HG03469 (cell line): ENCODE data around the gene ZNF23.

Experiments used
- ATAC-seq: cut with Tn5 transposase; IDR thresholded peaks from one replicate; pipeline ENCODE4 v1.9.1; 2021; ENCODE audit warnings: mild to moderate bottlenecking, moderate library complexity, moderate number of reproducible peaks; ENCODE audit not compliant: unreplicated experiment

Gene ZNF23

GRCh38 chr16:71472931-71473330 lies 10.9 kb upstream of the ZNF23 start:
- no peak for ATAC-seq

GRCh38 chr16:71472051-71472450 lies 10.0 kb upstream of the ZNF23 start:
- no peak for ATAC-seq

GRCh38 chr16:71467810-71468209 lies 5.8 kb upstream of the ZNF23 start:
- no peak for ATAC-seq

- no peak for ATAC-seq
Observed at GRCh38 chr16:71464231-71464630, 2.2 kb upstream of the ZNF23 start.

- ATAC-seq, result no peak
Observed at GRCh38 chr16:71460941-71461340, 1.1 kb downstream of the ZNF23 start.

GRCh38 chr16:71460236-71460635 lies 1.8 kb downstream of the ZNF23 start:
- ATAC-seq, result no peak

- no peak for ATAC-seq
Observed at GRCh38 chr16:71459510-71459909, 2.5 kb downstream of the ZNF23 start.

- no peak for ATAC-seq
Observed at GRCh38 chr16:71456801-71457200, 5.2 kb downstream of the ZNF23 start.

GRCh38 chr16:71453036-71453435 lies 9.0 kb downstream of the ZNF23 start:
- ATAC-seq, result no peak

- ATAC-seq, result no peak
Observed at GRCh38 chr16:71449020-71449419, 13.0 kb downstream of the ZNF23 start.

GRCh38 chr16:71448274-71448866 lies 13.7 kb downstream of the ZNF23 start:
- ATAC-seq, result no peak

GRCh38 chr16:71443714-71444113 lies 18.3 kb downstream of the ZNF23 start:
- no peak for ATAC-seq

GRCh38 chr16:71442051-71442440 lies 20.0 kb downstream of the ZNF23 start, which contains the start of gene TLE7:
TSS of gene TLE7 (minus strand) at chr16:71442054. CDS start at chr16:71433324, 8,730 bp downstream.
- ATAC-seq, result no peak

- no peak for ATAC-seq
Observed at GRCh38 chr16:71441348-71442050, 20.5 kb downstream of the ZNF23 start.

GRCh38 chr16:71440669-71441347 lies 21.2 kb downstream of the ZNF23 start:
- ATAC-seq, result no peak

- ATAC-seq, result no peak
Observed at GRCh38 chr16:71439523-71439922, 22.5 kb downstream of the ZNF23 start.

GRCh38 chr16:71436473-71436872 lies 25.6 kb downstream of the ZNF23 start:
- ATAC-seq, result no peak

- ATAC-seq, result no peak
Observed at GRCh38 chr16:71432906-71433305, 29.1 kb downstream of the ZNF23 start.

GRCh38 chr16:71431991-71432390 lies 30.1 kb downstream of the ZNF23 start:
- no peak for ATAC-seq

GRCh38 chr16:71431176-71431575 lies 30.9 kb downstream of the ZNF23 start:
- no peak for ATAC-seq

GRCh38 chr16:71430744-71431143 lies 31.3 kb downstream of the ZNF23 start:
- no peak for ATAC-seq

- ATAC-seq, result no peak
Observed at GRCh38 chr16:71429581-71429980, 32.5 kb downstream of the ZNF23 start.
